UCSD-AML1 (cell line): Measurements from ENCODE around the gene CTNNBL1.

Experiments
- DNase-seq: peaks from one replicate; lab custom pipeline; 2025; ENCODE audit not compliant: unreplicated experiment; lab: John Stamatoyannopoulos, UW

Gene CTNNBL1

DNA sequence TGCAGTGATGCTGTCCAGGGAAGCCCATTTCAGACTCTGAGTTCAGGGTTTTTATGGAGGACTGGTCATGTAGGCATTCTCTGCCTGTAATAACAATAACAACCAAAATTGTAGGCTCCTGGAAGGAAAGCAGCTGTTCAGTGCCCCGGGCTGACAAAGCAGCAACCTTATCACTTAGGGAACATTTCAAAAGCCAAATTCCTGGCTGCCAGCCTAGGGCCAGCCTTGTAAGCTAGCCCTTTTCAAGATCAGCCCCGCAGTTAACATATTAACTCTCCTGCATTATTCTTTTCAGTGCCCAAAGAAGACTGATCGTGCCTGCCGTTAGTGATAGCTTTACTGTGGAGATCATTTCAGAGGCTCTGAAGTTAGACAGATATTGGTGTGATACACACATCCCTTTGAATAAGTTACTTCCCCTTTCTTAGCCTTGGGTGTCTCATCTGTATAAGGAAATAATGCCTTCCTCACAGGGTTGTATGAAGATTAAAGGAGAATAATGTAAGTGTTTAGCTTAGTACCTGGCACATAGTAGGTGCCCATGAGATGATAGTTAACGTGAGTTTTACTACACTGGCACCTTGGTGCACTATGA is 44.1 kb downstream of the CTNNBL1 start:
- DNase-seq, result no peak

DNA sequence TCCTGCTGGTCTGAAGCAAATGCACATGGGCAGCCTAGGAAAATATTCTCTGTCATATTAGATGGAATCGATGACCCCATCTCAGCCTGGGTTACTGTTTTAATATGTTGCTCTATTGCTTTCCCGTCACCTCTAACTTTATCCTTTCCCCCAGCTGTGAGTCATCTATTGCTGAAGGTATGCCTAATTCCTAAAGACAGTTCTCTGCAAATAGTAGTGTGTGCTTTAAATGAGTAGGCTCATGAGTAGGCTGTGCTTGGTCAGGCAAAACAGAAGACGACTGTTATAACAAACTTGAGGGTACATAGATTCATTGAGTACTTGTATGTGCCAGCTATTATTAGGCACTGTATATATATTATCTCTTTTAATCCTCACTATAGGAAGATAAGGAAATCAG is 47.2 kb downstream of the CTNNBL1 start:
- no peak for DNase-seq

GRCh38 chr20:37741570-37741969 is 47.7 kb downstream of the CTNNBL1 start:
- no peak for DNase-seq

GRCh38 chr20:37742131-37742530 is 48.3 kb downstream of the CTNNBL1 start:
- no peak for DNase-seq

- DNase-seq, result no peak
Observed at GRCh38 chr20:37744347-37744746, 50.5 kb downstream of the CTNNBL1 start.

DNA sequence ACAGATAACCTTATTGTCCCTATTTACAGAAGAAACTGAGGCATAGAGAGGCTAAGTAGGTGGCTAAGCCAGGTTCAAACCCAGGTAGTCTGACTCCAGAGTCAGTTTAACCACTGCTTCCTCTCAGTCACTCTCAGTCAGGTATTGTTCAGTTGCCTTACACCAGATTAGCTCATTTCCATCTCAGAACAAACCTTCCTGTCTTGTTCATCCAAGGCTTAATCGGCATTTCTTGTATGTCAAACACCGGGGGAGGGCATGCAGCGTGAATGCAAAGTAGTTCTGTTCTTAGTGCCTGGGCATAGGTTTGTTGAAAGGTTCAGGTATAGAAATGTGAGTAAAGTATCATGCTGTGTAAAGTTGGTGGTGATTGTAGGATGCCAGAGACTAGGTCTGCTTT is 51.7 kb downstream of the CTNNBL1 start:
- DNase-seq, result no peak

GRCh38 chr20:37748015-37748414 is 54.2 kb downstream of the CTNNBL1 start:
- DNase-seq, result no peak

GRCh38 chr20:37749218-37749617 is 55.4 kb downstream of the CTNNBL1 start:
- no peak for DNase-seq

DNA sequence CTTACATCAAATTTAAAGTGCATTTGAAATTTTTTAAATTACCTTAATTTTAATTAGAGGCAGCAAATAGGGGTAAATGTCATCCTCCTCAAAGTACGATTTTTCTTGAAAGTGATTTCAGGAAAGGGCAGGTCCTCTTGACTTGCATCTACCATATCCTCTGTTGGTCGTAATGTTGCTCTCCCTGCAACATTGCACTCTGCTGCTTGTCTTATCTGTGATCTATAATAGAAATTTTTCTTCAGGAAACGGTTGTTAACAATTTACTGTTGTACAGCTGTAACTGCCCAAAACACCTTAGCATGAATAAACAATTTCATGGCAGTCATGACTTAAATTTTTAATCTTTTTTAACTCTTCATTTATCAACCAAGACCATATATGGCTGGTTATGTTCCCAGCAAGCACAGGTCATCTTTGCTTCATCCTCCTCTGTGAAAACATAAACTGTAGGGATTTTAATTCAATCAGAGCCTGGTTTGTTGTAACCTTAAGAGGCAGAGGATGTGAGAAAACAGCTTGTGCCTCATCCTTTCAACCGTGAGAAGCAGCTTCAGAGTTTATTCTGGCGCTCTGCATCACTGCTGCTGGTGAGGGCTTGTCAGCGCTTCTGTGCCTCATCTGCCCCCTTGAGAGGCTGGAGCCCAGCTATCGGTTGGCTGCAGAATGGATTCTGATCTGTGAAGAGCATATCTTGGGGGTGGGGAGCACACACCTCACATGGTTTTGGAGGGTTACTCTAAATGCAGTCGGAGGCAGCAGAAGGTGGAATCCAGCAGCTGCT is 56.0 kb downstream of the CTNNBL1 start:
- no peak for DNase-seq

DNA sequence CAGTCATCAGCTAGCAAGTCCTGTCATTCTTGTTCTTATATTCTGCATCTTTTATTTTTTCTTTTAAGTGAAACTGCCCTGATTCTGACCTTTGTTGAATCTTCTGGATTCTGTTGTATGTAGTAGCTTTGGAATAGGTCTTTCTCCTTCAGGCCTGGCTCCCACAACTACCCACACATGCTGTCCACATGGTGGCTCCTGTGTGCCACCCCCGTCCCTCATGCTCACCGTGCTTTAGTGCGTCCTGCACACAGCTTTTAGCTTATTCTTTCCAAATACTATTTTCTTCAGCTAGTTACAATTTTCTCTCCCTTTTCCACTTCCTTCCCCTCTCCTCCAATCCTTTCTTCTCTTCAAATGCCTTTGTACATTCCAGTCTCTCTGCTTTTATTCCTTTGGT is 61.8 kb downstream of the CTNNBL1 start:
- DNase-seq, result no peak

- DNase-seq, result no peak
Observed at GRCh38 chr20:37756234-37756633, 62.4 kb downstream of the CTNNBL1 start.

- no peak for DNase-seq
Observed at GRCh38 chr20:37757550-37757949, 63.7 kb downstream of the CTNNBL1 start.

GRCh38 chr20:37758332-37758731 is 64.5 kb downstream of the CTNNBL1 start:
- DNase-seq, result no peak

GRCh38 chr20:37759052-37759553 is 65.3 kb downstream of the CTNNBL1 start:
- no peak for DNase-seq

- DNase-seq, result no peak
Observed at GRCh38 chr20:37759761-37760209, 66.0 kb downstream of the CTNNBL1 start.

DNA sequence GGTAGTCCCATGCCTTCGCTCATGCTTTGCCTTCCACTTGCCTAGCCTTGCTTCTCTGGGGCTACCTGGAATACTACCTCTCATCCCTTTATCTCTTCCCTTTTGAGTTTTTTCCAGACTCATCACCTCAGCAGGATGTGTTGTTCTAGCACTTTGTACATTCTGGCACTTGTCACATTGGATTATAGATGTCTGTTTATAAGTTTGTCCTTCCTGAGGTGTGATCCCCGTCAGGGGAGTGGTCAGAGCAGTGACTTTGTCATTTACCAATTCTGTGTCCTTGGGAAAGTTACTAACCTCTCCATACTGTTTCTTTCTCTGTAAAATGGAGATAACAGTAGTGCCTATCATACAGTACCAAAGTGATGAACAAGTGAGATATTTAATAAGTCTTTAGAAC is 66.5 kb downstream of the CTNNBL1 start:
- no peak for DNase-seq

GRCh38 chr20:37762716-37763485 is 69.1 kb downstream of the CTNNBL1 start:
- no peak for DNase-seq

- DNase-seq, result no peak
Observed at GRCh38 chr20:37764333-37764935, 70.6 kb downstream of the CTNNBL1 start.

DNA sequence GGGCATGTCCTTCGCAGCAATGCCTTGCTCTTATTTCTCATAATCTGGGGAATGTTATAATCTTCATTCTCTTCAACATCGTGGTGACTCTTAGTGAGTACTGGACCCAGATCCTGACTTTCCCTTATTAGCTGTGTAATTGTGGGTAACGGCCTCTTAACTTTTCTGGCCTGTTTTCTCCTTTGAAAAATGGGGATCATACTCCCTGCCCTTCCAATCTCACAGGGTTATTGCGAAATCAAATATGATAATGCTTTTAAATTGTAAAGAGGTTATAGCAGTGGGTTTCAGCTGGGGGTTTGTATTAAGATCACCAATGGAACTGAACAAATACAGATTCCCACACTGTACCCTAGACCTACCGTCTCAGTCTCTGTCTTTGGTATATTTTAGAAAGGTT is 77.1 kb downstream of the CTNNBL1 start:
- no peak for DNase-seq

DNA sequence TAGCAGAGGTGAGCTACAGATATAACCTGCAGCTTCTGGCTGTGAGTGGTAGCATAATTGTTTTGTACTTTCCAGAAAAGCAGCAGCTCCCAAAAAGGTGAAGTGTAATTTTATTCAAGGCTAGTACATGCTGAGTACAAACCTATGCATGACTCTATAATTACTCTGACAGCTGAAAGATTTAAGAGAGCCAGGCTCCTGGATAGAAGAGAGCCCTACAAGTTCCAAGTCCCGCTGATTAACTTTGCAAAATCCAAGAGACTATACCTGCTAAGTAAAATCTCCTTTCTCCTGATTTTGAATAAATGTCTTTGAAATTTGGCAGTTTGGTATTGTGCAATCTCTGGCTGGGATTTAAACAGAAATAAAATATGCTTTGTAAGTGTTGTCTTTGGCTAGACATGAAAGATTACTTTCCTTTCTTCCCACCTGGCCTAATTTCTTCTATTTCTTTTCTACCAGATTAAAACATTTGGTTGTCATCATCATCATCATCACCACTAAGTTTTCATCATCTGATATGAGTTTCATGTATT is 79.5 kb downstream of the CTNNBL1 start:
- DNase-seq, result no peak

- no peak for DNase-seq
Observed at GRCh38 chr20:37774156-37774555, 80.3 kb downstream of the CTNNBL1 start.
